Astrocyte of the cerebellum (primary cell): ENCODE data around the gene MAFB.
"Not testable (repeated sequence)": the region's sequence is repeated elsewhere in the genome, so short reads cannot be mapped to it uniquely, and the experiment has no call there.

Experiments used
- DNase-seq: peaks from one replicate; pipeline ENCODE4 v3.0.0-alpha.2; 2011; ENCODE audit warnings: low read depth
- H3K4me3 ChIP-seq: 2 replicates; pipeline ENCODE4 v1.5.1; 2011; ENCODE audit warnings: mild to moderate bottlenecking, low read depth, low read length, moderate library complexity
- in situ Hi-C: cut with HindIII; loops from 2 replicates; pipeline ENCODE4 v1.10.0; 2017; ENCODE audit warnings: low sequenced_read_pairs
- TF ChIP-seq, protein P1 (sequence below): IDR thresholded peaks from 2 replicates; pipeline ENCODE4 v1.5.1; 2012; ENCODE audit warnings: low read length, low read depth, moderate library complexity, mild to moderate bottlenecking; ENCODE audit errors: missing control alignments

MAFB gene

DNA sequence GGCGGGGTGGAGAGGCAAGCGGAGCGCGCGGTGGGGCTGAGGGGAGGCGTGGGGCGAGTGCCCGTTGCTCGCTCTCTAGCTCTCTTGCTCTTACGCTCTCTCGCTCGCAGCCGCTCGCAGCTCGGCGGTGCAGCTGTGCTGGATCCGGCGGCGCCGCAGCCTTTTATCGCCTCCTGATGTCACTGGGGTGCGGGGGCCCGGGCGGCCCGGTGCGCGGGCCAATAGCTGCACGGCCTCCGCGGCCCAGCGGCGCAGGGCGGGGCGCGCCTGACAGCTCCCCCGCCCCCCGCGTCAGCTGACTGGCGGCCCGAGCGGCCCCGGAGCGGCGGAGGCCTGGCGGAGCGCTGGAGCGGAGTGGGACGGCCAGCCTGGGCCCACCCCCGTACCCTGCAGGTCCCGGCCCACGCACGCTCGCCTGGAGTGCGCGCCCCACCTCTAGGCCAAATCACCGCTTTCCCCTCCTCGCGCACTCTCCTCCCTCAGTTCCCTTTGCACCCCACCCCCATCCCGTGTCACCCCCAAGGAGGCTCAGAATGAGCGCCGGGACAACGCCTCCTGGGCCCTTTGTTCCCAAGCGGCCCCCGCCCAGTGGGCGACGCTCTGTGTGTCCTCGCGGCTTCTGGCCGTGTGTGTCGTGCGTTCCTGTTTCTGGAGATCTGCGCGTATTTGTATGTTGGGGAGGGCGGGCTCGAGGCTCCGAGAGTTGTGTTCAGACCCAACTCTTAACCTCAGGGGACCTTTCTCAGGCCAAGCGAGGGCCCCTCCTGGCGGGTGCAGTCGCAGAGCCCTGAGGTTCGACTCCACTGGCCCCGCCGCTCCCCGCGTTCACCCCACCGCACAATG is at the start of gene MAFB:
MAFB (minus strand) TSS at position 137 of the 843 bp plus-strand sequence. CDS start 386 bp downstream, outside the sequence.
- in situ Hi-C loops: no loop called here

DNA sequence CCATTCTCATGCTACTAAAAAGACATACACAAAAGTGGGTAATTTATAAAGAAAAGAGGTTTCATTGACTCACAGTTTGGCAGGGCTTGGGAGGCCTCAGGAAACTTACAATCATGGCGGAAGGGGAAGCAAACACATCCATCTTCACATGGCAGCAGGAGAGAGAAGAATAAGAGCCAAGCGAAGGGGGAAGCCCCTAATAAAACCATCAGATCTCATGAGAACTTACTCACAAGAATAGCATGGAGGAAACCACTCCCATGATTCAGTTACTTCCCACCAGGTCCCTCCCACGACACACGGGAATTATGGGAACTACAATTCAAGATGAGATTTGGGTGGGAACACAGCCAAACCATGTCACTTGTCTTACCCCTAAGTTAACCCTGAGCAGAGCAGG is 47.4 kb upstream of the MAFB start:
- H3K4me3 ChIP-seq, DNase-seq, in situ Hi-C loops: not testable (repeated sequence)

More for the DNA sequence above, at the start of gene MAFB:
- peak; percentile 84 for DNase-seq
- peak within 1 kb of the TSS; percentile 78 for H3K4me3 ChIP-seq
- TF ChIP-seq, protein P1, sequence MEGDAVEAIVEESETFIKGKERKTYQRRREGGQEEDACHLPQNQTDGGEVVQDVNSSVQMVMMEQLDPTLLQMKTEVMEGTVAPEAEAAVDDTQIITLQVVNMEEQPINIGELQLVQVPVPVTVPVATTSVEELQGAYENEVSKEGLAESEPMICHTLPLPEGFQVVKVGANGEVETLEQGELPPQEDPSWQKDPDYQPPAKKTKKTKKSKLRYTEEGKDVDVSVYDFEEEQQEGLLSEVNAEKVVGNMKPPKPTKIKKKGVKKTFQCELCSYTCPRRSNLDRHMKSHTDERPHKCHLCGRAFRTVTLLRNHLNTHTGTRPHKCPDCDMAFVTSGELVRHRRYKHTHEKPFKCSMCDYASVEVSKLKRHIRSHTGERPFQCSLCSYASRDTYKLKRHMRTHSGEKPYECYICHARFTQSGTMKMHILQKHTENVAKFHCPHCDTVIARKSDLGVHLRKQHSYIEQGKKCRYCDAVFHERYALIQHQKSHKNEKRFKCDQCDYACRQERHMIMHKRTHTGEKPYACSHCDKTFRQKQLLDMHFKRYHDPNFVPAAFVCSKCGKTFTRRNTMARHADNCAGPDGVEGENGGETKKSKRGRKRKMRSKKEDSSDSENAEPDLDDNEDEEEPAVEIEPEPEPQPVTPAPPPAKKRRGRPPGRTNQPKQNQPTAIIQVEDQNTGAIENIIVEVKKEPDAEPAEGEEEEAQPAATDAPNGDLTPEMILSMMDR: no peak

DNA sequence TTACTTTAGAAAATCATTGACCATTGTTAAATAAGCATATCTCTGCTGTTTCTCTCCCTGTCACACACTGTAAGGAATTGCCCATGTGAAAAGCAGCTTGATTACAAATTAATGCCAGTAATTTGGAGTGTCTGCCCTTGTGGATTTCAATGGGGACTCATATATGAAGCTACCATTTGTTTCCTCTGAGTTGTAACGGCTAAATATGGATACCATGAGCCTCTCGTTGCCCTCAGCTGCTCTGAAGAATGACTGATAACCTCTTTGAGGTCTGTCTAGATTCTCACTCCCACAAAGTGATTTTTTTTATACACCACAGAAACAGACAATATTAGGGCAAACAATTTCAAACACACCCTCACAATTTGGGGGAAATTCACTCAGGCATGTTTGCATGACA is 40.0 kb upstream of the MAFB start:
- TF ChIP-seq, protein P1: no peak
- in situ Hi-C loops: no loop called here

DNA sequence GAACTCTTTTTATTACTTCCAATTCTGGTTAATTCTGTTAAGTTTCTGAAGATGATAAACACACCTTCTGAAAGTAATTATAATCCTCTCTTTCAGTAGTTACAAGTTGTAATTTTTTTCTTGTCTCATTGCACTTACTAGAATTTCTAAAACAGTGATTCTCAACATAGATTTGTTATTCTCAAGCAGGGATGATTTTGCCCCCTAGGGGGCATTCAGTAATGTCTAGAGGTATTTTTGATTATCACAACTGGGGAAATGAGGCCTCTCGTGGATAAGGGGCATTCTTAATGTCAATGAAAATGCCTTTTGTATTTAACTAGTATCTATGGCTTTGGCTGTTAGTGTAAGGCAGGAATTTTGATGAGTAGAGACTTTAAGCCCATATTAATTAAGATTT is 39.4 kb upstream of the MAFB start:
- H3K4me3 ChIP-seq: no peak overlapping the region
- in situ Hi-C loops: no loop called here

More for the DNA sequence above, 40.0 kb upstream of the MAFB start:
- no peak overlapping the region for H3K4me3 ChIP-seq
- DNase-seq: no peak

DNA sequence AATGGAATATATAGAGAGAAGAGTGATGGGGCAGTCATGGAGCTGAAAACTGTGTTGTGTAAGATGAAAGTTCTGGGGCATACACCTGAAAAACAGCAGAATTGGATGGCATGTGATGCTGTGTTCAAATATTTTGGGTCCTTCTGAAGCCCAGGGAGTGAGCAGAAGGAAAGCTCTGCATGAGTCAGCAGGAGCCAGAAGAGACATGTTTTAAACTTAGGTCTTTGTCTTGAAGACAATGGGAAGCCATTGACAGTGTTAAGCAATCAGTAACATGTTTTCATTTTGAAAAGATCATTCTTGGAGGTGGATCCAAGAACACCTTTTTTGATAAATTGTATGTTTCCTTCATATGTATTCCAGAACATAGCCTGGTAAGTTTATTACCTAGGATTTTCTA is 38.9 kb upstream of the MAFB start:
- in situ Hi-C loops: no loop called here
- TF ChIP-seq, protein P1: no peak
- no peak for DNase-seq
- no peak overlapping the region for H3K4me3 ChIP-seq

More for the DNA sequence above, 39.4 kb upstream of the MAFB start:
- TF ChIP-seq, protein P1: no peak
- DNase-seq: no peak

DNA sequence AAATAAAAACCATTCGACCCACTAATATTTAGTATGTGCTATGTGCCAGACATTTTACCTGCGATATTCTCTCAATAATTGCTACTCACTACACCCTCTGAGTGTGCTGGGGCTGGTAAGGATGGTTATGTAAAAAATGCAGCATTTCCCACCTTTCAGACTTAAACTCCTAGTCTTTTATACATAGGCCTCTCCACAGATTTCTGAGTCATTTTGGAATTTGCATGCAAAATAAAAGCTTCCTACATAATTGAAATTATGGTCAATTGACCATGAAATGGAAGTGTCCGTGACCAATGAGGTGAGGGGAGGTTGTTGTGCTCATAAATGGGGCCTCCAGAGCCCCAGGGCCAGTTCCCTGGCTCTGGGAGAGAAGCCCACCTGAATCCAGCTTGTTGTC is 37.7 kb upstream of the MAFB start:
- H3K4me3 ChIP-seq: no peak overlapping the region
- TF ChIP-seq, protein P1: no peak
- in situ Hi-C loops: no loop called here
- no peak for DNase-seq

DNA sequence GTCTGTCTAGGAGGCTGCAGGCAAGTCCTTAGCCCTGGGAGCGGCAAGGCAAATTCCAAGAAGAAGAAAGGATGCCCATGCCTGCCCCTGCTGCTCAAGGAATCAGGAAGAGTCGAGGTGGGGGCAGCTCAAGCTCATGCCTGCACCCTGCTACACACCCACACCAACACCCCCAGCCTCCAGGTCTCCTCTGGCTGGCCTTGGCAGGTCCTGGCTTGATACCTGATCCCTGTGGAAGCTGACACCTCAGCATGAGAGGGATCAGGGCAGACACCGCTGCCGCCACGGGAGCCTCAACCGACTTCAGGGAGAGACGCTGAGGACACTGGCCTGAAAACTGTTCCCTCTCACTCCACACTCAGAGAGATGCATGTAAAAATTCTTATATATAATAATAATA is 35.5 kb upstream of the MAFB start:
- no peak overlapping the region for H3K4me3 ChIP-seq
- DNase-seq: no peak
- TF ChIP-seq, protein P1: no peak
- in situ Hi-C loops: no loop called here
